ENCODE results near the gene ZNF598. TPM values are rescaled to one million over a fixed set of nuclear protein-coding genes. Genes with fewer than 3 reads are reported as not detected.

ZNF598 gene
- total RNA-seq, 1 experiment from 2014 or later, result 85.7 TPM

- no peak overlapping the region for H3K4me3 ChIP-seq (ENCODE audit: low read depth in 2 of 2, low read length in 2 of 2)
- in situ Hi-C loops (cut with HindIII; ENCODE audit: low pct_unique_long_range_greater_than_20kb, low sequenced_read_pairs), result no loop called here
- DNase-seq (ENCODE audit: low read depth, low spot score), result no peak
- CTCF ChIA-PET, result no interaction called here
- intact Hi-C loops (cut with micrococcal nuclease; ENCODE audit: unreplicated experiment), result no loop called here
- ATAC-seq, result no peak
- H3K27me3 ChIP-seq (ENCODE audit: control insufficient read depth, insufficient read depth, low read length), result no peaks in the 10 kb centered on the region
- H3K9me3 ChIP-seq (ENCODE audit: control insufficient read depth, insufficient read depth, low read depth, low read length), result no peaks in the 10 kb centered on the region
- no TSS peak for BruUV-seq (replicated peaks)
- no peak overlapping the region for H3K27ac ChIP-seq (ENCODE audit: low read length)
- peaks cover 28% of the 10 kb centered on the region for H3K4me1 ChIP-seq (ENCODE audit: control insufficient read depth, insufficient read depth, low read length)
- POLR2A ChIA-PET, result no interaction called here
- TF ChIP-seq SIN3A (IDR thresholded peaks at IDR 0.05; ENCODE audit: borderline replicate concordance, insufficient read depth, low read depth, low read length), result no peak
- no peak for TF ChIP-seq CTCF (IDR thresholded peaks at IDR 0.05)
- no peak for TF ChIP-seq REST (IDR thresholded peaks at IDR 0.05; ENCODE audit: insufficient read depth in 1 of 2, low read depth in 2 of 2, low read length in 1 of 2)
- no peak for TF ChIP-seq TCF7L2 (IDR thresholded peaks at IDR 0.05; ENCODE audit: low read depth, low read length)
- no peak for TF ChIP-seq POLR2AphosphoS5 (IDR thresholded peaks at IDR 0.05; ENCODE audit: low read depth, low read length)
- H3K36me3 ChIP-seq (ENCODE audit: control insufficient read depth, insufficient read depth, low read length), result no peaks in the 10 kb centered on the region; the same call in 1 of the 2 replicates
These were observed 32.4 kb downstream of the ZNF598 start for GRCh38 chr16:1976951-1977874.

GRCh38 chr16:1976216-1976520 lies 33.5 kb downstream of the ZNF598 start:
- in situ Hi-C loops (cut with HindIII; ENCODE audit: low pct_unique_long_range_greater_than_20kb, low sequenced_read_pairs), result no loop called here
- no peak for TF ChIP-seq SIN3A (IDR thresholded peaks at IDR 0.05; ENCODE audit: borderline replicate concordance, insufficient read depth, low read depth, low read length)
- no peak for TF ChIP-seq TCF7L2 (IDR thresholded peaks at IDR 0.05; ENCODE audit: low read depth, low read length)
- no peak for TF ChIP-seq POLR2AphosphoS5 (IDR thresholded peaks at IDR 0.05; ENCODE audit: low read depth, low read length)
- no peak for TF ChIP-seq CTCF (IDR thresholded peaks at IDR 0.05)
- TF ChIP-seq REST (IDR thresholded peaks at IDR 0.05; ENCODE audit: insufficient read depth in 1 of 2, low read depth in 2 of 2, low read length in 1 of 2), result no peak
- DNase-seq (ENCODE audit: low read depth, low spot score) (no peak), ATAC-seq (no peak)
- no peak overlapping the region for H3K4me3 ChIP-seq (ENCODE audit: low read depth in 2 of 2, low read length in 2 of 2)
- no peak overlapping the region for H3K27ac ChIP-seq (ENCODE audit: low read length)
- ChIA-PET POLR2A (no interaction called here), CTCF (no interaction called here)
- peaks cover 18% of the 10 kb centered on the region for H3K4me1 ChIP-seq (ENCODE audit: control insufficient read depth, insufficient read depth, low read length)
- BruUV-seq (replicated peaks), result no TSS peak
- H3K27me3 ChIP-seq (ENCODE audit: control insufficient read depth, insufficient read depth, low read length), result no peaks in the 10 kb centered on the region
- H3K9me3 ChIP-seq (ENCODE audit: control insufficient read depth, insufficient read depth, low read depth, low read length), result no peaks in the 10 kb centered on the region
- intact Hi-C loops (cut with micrococcal nuclease; ENCODE audit: unreplicated experiment), result no loop called here
- no peaks in the 10 kb centered on the region; the same call in 1 of the 2 replicates for H3K36me3 ChIP-seq (ENCODE audit: control insufficient read depth, insufficient read depth, low read length)
